Pancreas (tissue), 10 donors: ENCODE data around the gene MEA1. TPM values are rescaled to one million over a fixed set of nuclear protein-coding genes. Genes with fewer than 3 reads are reported as not detected.

Experiments
- ATAC-seq, 4 donors: fragments of 200-7000 bp; cut with Tn5 transposase; one replicate each; pipeline versions ENCODE4 v1.8.0 to v1.9.1; 2020; ENCODE audit warnings: mild to moderate bottlenecking in 4 of 4, moderate library complexity in 4 of 4
- DNase-seq, 6 donors: peaks; one replicate each; pipeline ENCODE4 v3.0.0-alpha.2; 2020
- FAIRE-seq: peaks from 2 replicates; lab custom pipeline; 2012; peaks lifted over from hg19 to GRCh38; lab: Jason Lieb, UNC
- H3K27ac ChIP-seq, 4 donors: fragments of 200-600 bp; sonication (generic); 1 replicate in 3 of 4; 2 replicates in 1 of 4; pipeline versions ENCODE4 v1.5.0 to v1.8.0; 2020
- H3K27me3 ChIP-seq, 4 donors: fragments of 200-600 bp; one replicate each; pipeline ENCODE4 v1.8.0; 2021
- H3K36me3 ChIP-seq, 3 donors: fragments of 200-600 bp; sonication (generic) in 1 of 3; one replicate each; pipeline versions ENCODE4 v1.5.0 to v1.8.0; 2020 to 2021
- H3K4me1 ChIP-seq, 3 donors: fragments of 200-600 bp; one replicate each; pipeline ENCODE4 v1.8.0; 2021
- H3K4me3 ChIP-seq, 4 donors: fragments of 200-600 bp; sonication (generic) in 2 of 4; one replicate each; pipeline versions ENCODE4 v1.5.0 to v1.8.0; 2020 to 2021
- H3K9me3 ChIP-seq, 4 donors: fragments of 200-600 bp; one replicate each; pipeline ENCODE4 v1.8.0; 2021
- CTCF ChIP-seq, 4 donors: fragments of 200-600 bp; sonication (generic) in 3 of 4; IDR thresholded peaks; one replicate each; pipeline versions ENCODE4 v1.5.0 to v1.8.0; 2021; ENCODE audit warnings: antibody characterized with exemption in 4 of 4
- WGBS, 2 donors: extraction: QIAGEN DNeasy Blood & Tissue Kit; methylation state at CpG; one replicate each; pipeline ENCODE4 v1.1.7; 2013; 5-methylcytosine and 5-hydroxymethylcytosine counted together
- intact Hi-C, 3 donors: fragments of 100-400 bp; cut with DNase I; formaldehyde crosslinking; loops; one replicate each; pipeline versions ENCODE4 v1.11.1 to v1.14.2; 2022
- polyA plus RNA-seq, 2 donors: library from polyadenylated mRNA; stranded (reverse); fragments of 200-250 nt; gene quantifications; one replicate each; pipeline ENCODE4 v1.2.3, GENCODE V29; 2013
- total RNA-seq, 6 donors: library from RNA; stranded (reverse); fragmentation: NEBNext Ultra II Directional in 4 of 6; extraction: Animal tissue kit (Norgen Biotek cat#: 25700) in 4 of 6; gene quantifications; one replicate each; pipeline versions ENCODE4 v1.2.1 to v1.2.4, GENCODE V29; 2021 to 2023
- donor health status: healthy with polysubstance abuse.
- donor health status: DM: no; HTN: no; CAD: no; lungs with moderate emphysema.
- donor health status: DM: no; HTN: no; CAD: no.
- donor health status: control.
- donor health status: control.
- donor health status: Bipolar disorder and iron deficiency.
- donor health status: DM: yes; HTN: yes; CAD: no.
- donor health status: DM: no; HTN: no; CAD: no.
- donor health status: DM: no; HTN: no; CAD: no.
- donor health status: DM: yes; HTN: yes; CAD: no.

The MEA1 gene
- total RNA-seq, result 10 to 100 TPM; 16.5 to 26.5 (median 22.6) TPM
- 10 to 100 TPM; 44.1 to 48.7 TPM for polyA plus RNA-seq

DNA sequence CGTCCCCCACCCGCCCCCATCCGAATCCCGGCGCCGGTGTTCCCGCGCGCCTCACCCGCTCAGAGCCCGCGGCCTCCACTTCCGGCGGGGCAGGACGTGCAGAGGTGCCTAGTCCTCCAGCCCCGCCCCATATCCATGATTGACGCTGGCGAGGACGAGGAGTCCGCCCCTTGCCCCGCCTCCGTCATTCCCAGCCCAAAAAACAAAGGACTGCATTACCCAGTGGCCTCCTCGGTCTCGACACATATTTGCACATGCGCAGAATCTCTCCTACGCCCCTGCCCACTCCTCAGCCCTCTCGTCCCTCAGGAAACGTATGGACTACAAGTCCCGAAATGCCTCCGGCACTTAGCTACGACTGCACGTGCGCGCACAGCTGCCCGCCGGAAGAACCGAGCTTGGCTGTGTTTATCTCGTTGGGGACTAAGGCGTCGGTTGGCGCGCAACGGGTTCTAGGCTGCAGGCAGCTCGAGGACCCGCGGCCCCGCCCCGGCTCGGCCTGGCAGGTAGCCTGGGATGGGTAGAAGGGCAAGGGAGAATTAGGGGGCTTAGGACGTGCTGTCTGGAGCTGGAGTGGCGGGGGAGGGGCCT is at the start of gene MEA1, which contains the start of gene KLHDC3:
TSS of gene MEA1 (minus strand) at position 104 of the 591 bp plus-strand sequence. CDS start 133 bp downstream, outside the sequence.
TSS of gene KLHDC3 (plus strand) at position 407 of the 591 bp plus-strand sequence. CDS start 2,944 bp downstream, outside the sequence.
- Histone ChIP-seq H3K27ac (peak within 1 kb of the TSS in 2 of 4 donors; percentile 50 to 58), H3K4me1 (peaks cover 0 to 19% (median 4%) of the 10 kb centered on the region in 3 donors), H3K27me3 (no peaks in the 10 kb centered on the region), H3K36me3 (peaks cover 0 to 23% (median 0%) of the 10 kb centered on the region in 3 donors), H3K9me3 (no peaks in the 10 kb centered on the region), H3K4me3 (peak within 1 kb of the TSS; percentile 45 to 69 (median 65))
- TF ChIP-seq CTCF (IDR thresholded peaks at IDR 0.05), result no peak
- peak; percentile 97 to 98 (median 97) for ATAC-seq
- WGBS, 2 donors, result 0 to 1% methylated on average over 51 of the region's 51 CpGs
- FAIRE-seq, result peak; percentile 93
- intact Hi-C loops, result no loop called here
- DNase-seq, result peak; percentile 92 to 100 (median 99)

GRCh38 chr6:43062818-43063217 is 49.1 kb upstream of the MEA1 start:
- FAIRE-seq (no peak), ATAC-seq (no peak), DNase-seq (peak in 1 of 6 donors; percentile 19)
- no peaks in the 10 kb centered on the region for H3K27me3 ChIP-seq
- H3K36me3 ChIP-seq, result peaks cover 0 to 4% (median 4%) of the 10 kb centered on the region in 3 donors
- H3K4me3 ChIP-seq, result no peak overlapping the region
- intact Hi-C loops, result no loop called here
- WGBS, 2 donors, result 90 to 93% methylated on average over 12 of the region's 12 CpGs
- no peaks in the 10 kb centered on the region for H3K9me3 ChIP-seq
- H3K4me1 ChIP-seq, result peaks cover 21 to 24% (median 23%) of the 10 kb centered on the region in 3 donors
- no peak overlapping the region for H3K27ac ChIP-seq
- no peak for TF ChIP-seq CTCF (IDR thresholded peaks at IDR 0.05)

DNA sequence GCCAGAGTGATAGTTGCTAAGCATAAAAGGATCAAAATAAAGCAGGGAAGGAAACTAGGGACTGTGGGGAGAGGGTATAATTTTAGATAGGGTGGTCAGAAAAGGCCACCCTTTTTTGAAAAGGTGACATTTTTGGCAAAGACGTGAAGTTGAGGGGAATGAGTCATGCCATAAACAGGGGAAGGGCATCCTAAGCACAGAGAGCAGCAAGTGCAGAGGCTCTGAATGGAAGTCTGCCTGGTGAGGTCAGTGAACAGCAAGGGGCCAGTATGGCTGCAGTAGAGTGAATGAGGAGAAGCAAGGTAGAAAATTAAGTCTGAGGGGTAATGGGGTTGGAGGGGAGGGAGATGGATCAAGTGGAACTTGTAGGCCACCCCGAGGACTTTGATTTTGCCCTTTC is 48.1 kb upstream of the MEA1 start:
- no peaks in the 10 kb centered on the region for H3K9me3 ChIP-seq
- no peaks in the 10 kb centered on the region for H3K27me3 ChIP-seq
- no peak overlapping the region for H3K4me3 ChIP-seq
- 62 to 73% methylated on average over 2 of the region's 2 CpGs for WGBS, 2 donors
- TF ChIP-seq CTCF (IDR thresholded peaks at IDR 0.05), result no peak
- H3K4me1 ChIP-seq, result peaks cover 23 to 24% (median 24%) of the 10 kb centered on the region in 3 donors
- H3K27ac ChIP-seq, result no peak overlapping the region
- DNase-seq, result no peak
- FAIRE-seq, result no peak
- H3K36me3 ChIP-seq, result peaks cover 0 to 4% (median 4%) of the 10 kb centered on the region in 3 donors
- ATAC-seq, result no peak
- intact Hi-C loops, result no loop called here

- H3K4me3 ChIP-seq, result peak overlapping the region in 2 of 4 donors; percentile 86 to 88
- H3K4me1 ChIP-seq, result peaks cover 23 to 24% (median 24%) of the 10 kb centered on the region in 3 donors
- DNase-seq (peak in 1 of 6 donors; percentile 43), FAIRE-seq (no peak), ATAC-seq (no peak)
- no peaks in the 10 kb centered on the region for H3K9me3 ChIP-seq
- peak overlapping the region in 3 of 4 donors; percentile 94 for H3K27ac ChIP-seq
- TF ChIP-seq CTCF (IDR thresholded peaks at IDR 0.05), result no peak
- no peaks in the 10 kb centered on the region for H3K27me3 ChIP-seq
- intact Hi-C loops, result no loop called here
- WGBS, 2 donors, result 63 to 64% methylated on average over 12 of the region's 12 CpGs
- peaks cover 0 to 2% (median 0%) of the 10 kb centered on the region in 3 donors for H3K36me3 ChIP-seq
Observed at GRCh38 chr6:43060755-43061633, 47.2 kb upstream of the MEA1 start.
